ENCODE measurements around the gene PYGB.

GRCh38 chr20:25245461-25245860 is 2.4 kb upstream of the PYGB start:
- TF ChIP-seq POLR2AphosphoS5 (IDR thresholded peaks at IDR 0.05; ENCODE audit: low read depth, low read length): no peak
- TF ChIP-seq POLR2A (IDR thresholded peaks at IDR 0.05; ENCODE audit: low read depth, low read length): no peak
- no peak for TF ChIP-seq TAF1 (IDR thresholded peaks at IDR 0.05; ENCODE audit: low read depth, low read length)
